HepG2 (cell line): ENCODE measurements around the gene ZNF597. TPM values are rescaled to one million over a fixed set of nuclear protein-coding genes. Genes with fewer than 3 reads are reported as not detected.
A peak's percentile ranks its signal among the peaks of the same experiment; 100 is the strongest.

Source experiments
- ATAC-seq: fragments of 200-7000 bp; cut with Tn5 transposase; 3 replicates; pipeline ENCODE4 v1.9.1; 2020; ENCODE audit warnings: mild to moderate bottlenecking, moderate library complexity
- BruUV-seq: library from RNA; stranded (reverse); fragments of 400-500 nt; replicated peaks from 2 replicates; lab custom pipeline; 2021; lab: Mats Ljungman, UMichigan
- CTCF ChIA-PET: fragments of 300-600 bp; formaldehyde crosslinking; extraction: SDS; loops from one replicate; lab custom pipeline; 2021; ENCODE audit warnings: low total read pairs, inconsistent platforms, low intra/inter-chr PET ratio; lab: Yijun Ruan, JAX
- POLR2A ChIA-PET: fragments of 350-600 bp; sonication (Branson Sonifier 250); formaldehyde crosslinking; loops from one replicate; lab custom pipeline; 2020; ENCODE audit warnings: antibody characterized with exemption, inconsistent platforms; lab: Yijun Ruan, JAX
- DNase-seq: peaks from one replicate; pipeline ENCODE4 v3.0.0-alpha.2; 2015; ENCODE audit warnings: low spot score
- FAIRE-seq: peaks from 3 replicates; lab custom pipeline; 2011; peaks lifted over from hg19 to GRCh38; lab: Jason Lieb, UNC
- H2AFZ ChIP-seq: one replicate; pipeline ENCODE4 v1.6.1; 2011; ENCODE audit warnings: low read length, inconsistent platforms
- H3K27ac ChIP-seq: fragments of 300-600 bp; 3 replicates; pipeline ENCODE4 v1.8.0; 2011; ENCODE audit warnings: mixed run types, mild to moderate bottlenecking, mixed read lengths, low read length, inconsistent platforms; ENCODE audit not compliant: insufficient read depth; ENCODE audit errors: extremely low read length
- H3K27me3 ChIP-seq, 2 experiments: fragments of 200-600 bp in 1 of 2; 2 replicates in 1 of 2; 3 replicates in 1 of 2; pipeline versions ENCODE4 v1.6.0 to v1.8.0; 2011; ENCODE audit warnings: low read length in 2 of 2, mild to moderate bottlenecking in 2 of 2, moderate library complexity in 2 of 2, inconsistent platforms in 1 of 2; ENCODE audit not compliant: insufficient read depth in 2 of 2, control insufficient read depth in 1 of 2
- H3K36me3 ChIP-seq, 2 experiments: fragments of 200-600 bp in 1 of 2; replicated peaks in 1 of 2; 2 replicates in 1 of 2; 3 replicates in 1 of 2; pipeline versions ENCODE4 v1.5.1 to v1.8.0; 2011; ENCODE audit warnings: low read length in 2 of 2, inconsistent platforms in 1 of 2; ENCODE audit not compliant: insufficient read depth in 2 of 2, control insufficient read depth in 1 of 2
- H3K4me1 ChIP-seq: 2 replicates; pipeline ENCODE4 v1.5.1; 2012; ENCODE audit warnings: low read length, inconsistent platforms; ENCODE audit not compliant: insufficient read depth
- H3K4me2 ChIP-seq: 2 replicates; pipeline ENCODE4 v1.6.0; 2011; ENCODE audit warnings: low read depth, low read length, inconsistent platforms
- H3K4me3 ChIP-seq, 3 experiments: fragments of 200-600 bp in 1 of 3; sonication (generic), shearing (Covaris generic) in 1 of 3; replicated peaks in 1 of 3; 2 replicates each; pipeline ENCODE4 v1.5.1; 2011 to 2016; ENCODE audit warnings: low read length in 3 of 3, inconsistent platforms in 2 of 3, low read depth in 2 of 3, mild to moderate bottlenecking in 2 of 3, control low read depth in 1 of 3, mixed read lengths in 1 of 3; ENCODE audit not compliant: insufficient read depth in 1 of 3
- H3K79me2 ChIP-seq: one replicate; pipeline ENCODE4 v1.6.1; 2011; ENCODE audit warnings: low read length, inconsistent platforms; ENCODE audit not compliant: insufficient read depth
- H3K9ac ChIP-seq: 2 replicates; pipeline ENCODE4 v1.6.0; 2011; ENCODE audit warnings: mild to moderate bottlenecking, low read depth, low read length, inconsistent platforms; ENCODE audit not compliant: insufficient read depth
- H3K9me3 ChIP-seq: 2 replicates; pipeline ENCODE4 v1.5.1; 2012; ENCODE audit warnings: mild to moderate bottlenecking, low read length
- H4K20me1 ChIP-seq: 2 replicates; pipeline ENCODE4 v1.6.0; 2011; ENCODE audit warnings: inconsistent platforms, mild to moderate bottlenecking, low read length, moderate library complexity; ENCODE audit not compliant: insufficient read depth
- ARID2 ChIP-seq: sonication (generic); formaldehyde crosslinking; IDR thresholded peaks from 2 replicates; pipeline ENCODE4 v1.8.1; 2022; ENCODE audit warnings: mild to moderate bottlenecking, missing genetic modification reagents, borderline replicate concordance
- ATF2 ChIP-seq: sonication (generic); formaldehyde crosslinking; IDR thresholded peaks from 2 replicates; pipeline ENCODE4 v1.4.0; 2020; ENCODE audit warnings: missing genetic modification reagents
- CHD2 ChIP-seq: IDR thresholded peaks from 2 replicates; pipeline ENCODE4 v1.6.1; 2011; ENCODE audit warnings: low read depth, low read length, improper control_type of control experiment
- HMGA1 ChIP-seq: sonication (generic); formaldehyde crosslinking; conservative IDR thresholded peaks from 2 replicates; pipeline ENCODE4 v1.4.0; 2020; ENCODE audit warnings: missing genetic modification reagents
- NR2F2 ChIP-seq: IDR thresholded peaks from 2 replicates; pipeline ENCODE4 v1.6.1; 2012; ENCODE audit warnings: low read depth, inconsistent platforms, borderline replicate concordance
- PRDM15 ChIP-seq: sonication (generic); formaldehyde crosslinking; IDR thresholded peaks from 2 replicates; pipeline ENCODE4 v1.4.0; 2020; ENCODE audit warnings: missing genetic modification reagents
- RFXANK ChIP-seq: IDR thresholded peaks from 2 replicates; pipeline ENCODE4 v1.6.1; 2016
- SCMH1 ChIP-seq: sonication (generic); formaldehyde crosslinking; IDR thresholded peaks from 2 replicates; pipeline ENCODE4 v1.9.0; 2021; ENCODE audit warnings: missing genetic modification reagents, mild to moderate bottlenecking, borderline replicate concordance
- SIX1 ChIP-seq: sonication (generic); formaldehyde crosslinking; IDR thresholded peaks from 2 replicates; pipeline ENCODE4 v1.4.0; 2020; ENCODE audit warnings: missing genetic modification reagents, borderline replicate concordance
- SMAD3 ChIP-seq: sonication (generic); formaldehyde crosslinking; IDR thresholded peaks from 2 replicates; pipeline ENCODE4 v1.4.0; 2020; ENCODE audit warnings: missing genetic modification reagents
- TBX3 ChIP-seq: fragments of 450-650 bp; IDR thresholded peaks from 2 replicates; pipeline ENCODE4 v1.6.1; 2017; ENCODE audit warnings: antibody characterized with exemption, mild to moderate bottlenecking, inconsistent platforms, borderline replicate concordance
- ZIK1 ChIP-seq: sonication (generic); formaldehyde crosslinking; IDR thresholded peaks from 2 replicates; pipeline ENCODE4 v1.5.0; 2020; ENCODE audit warnings: mild to moderate bottlenecking, low read depth, missing genetic modification reagents, borderline replicate concordance
- ZNF251 ChIP-seq: sonication (generic); formaldehyde crosslinking; IDR thresholded peaks from 2 replicates; pipeline ENCODE4 v1.9.0; 2021; ENCODE audit warnings: mild to moderate bottlenecking, missing genetic modification reagents
- ZNF768 ChIP-seq: sonication (generic); formaldehyde crosslinking; IDR thresholded peaks from 2 replicates; pipeline ENCODE4 v1.4.0; 2020; ENCODE audit warnings: missing genetic modification reagents
- WGBS: methylation state at CpG from one replicate; pipeline ENCODE4 v1.1.6; 2017; ENCODE audit warnings: low lambda C conversion rate; 5-methylcytosine and 5-hydroxymethylcytosine counted together
- in situ Hi-C: cut with HindIII; loops from 2 replicates; pipeline ENCODE4 v1.10.0; 2017; ENCODE audit warnings: low pct_unique_long_range_greater_than_20kb; ENCODE audit not compliant: extremely low pct_ligation_motif_present
- intact Hi-C: fragments of 100-400 bp; cut with micrococcal nuclease; formaldehyde crosslinking; loops from one replicate; pipeline ENCODE4 v1.10.0; 2022; ENCODE audit not compliant: unreplicated experiment
- polyA plus RNA-seq, 8 experiments: library from polyadenylated mRNA; depleted of rRNA in 3 of 8; stranded (reverse) in 7 of 8; unstranded in 1 of 8; fragments of >200 nt; fragmentation: Illumina TruSeq in 4 of 8; extraction: Trizol in 4 of 8; gene quantifications; 2 replicates each; pipeline versions ENCODE4 v1.2.1 to v1.2.3, GENCODE V29; 2011 to 2016; ENCODE audit warnings: low read depth in 4 of 8, missing spikeins in 1 of 8, mixed read lengths in 1 of 8; ENCODE audit not compliant: insufficient read depth in 1 of 8
- total RNA-seq, 5 experiments: library from RNA; depleted of rRNA; stranded (reverse); fragments of >200 nt; fragmentation: Illumina TruSeq; extraction: Trizol; gene quantifications; 2 replicates each; pipeline ENCODE4 v1.2.3, GENCODE V29; 2016; ENCODE audit warnings: low read depth in 1 of 5
- TF ChIP-seq, protein P1 (sequence below): sonication (generic); formaldehyde crosslinking; IDR thresholded peaks from 2 replicates; pipeline ENCODE4 v1.4.0; 2020; ENCODE audit warnings: missing genetic modification reagents

Gene ZNF597
- total and polyA plus RNA-seq, 2 of the 13 experiments (the other 11 are each of a cell fraction or from before 2014, with no cell fraction given) = 1.3 to 2.4 TPM

DNA sequence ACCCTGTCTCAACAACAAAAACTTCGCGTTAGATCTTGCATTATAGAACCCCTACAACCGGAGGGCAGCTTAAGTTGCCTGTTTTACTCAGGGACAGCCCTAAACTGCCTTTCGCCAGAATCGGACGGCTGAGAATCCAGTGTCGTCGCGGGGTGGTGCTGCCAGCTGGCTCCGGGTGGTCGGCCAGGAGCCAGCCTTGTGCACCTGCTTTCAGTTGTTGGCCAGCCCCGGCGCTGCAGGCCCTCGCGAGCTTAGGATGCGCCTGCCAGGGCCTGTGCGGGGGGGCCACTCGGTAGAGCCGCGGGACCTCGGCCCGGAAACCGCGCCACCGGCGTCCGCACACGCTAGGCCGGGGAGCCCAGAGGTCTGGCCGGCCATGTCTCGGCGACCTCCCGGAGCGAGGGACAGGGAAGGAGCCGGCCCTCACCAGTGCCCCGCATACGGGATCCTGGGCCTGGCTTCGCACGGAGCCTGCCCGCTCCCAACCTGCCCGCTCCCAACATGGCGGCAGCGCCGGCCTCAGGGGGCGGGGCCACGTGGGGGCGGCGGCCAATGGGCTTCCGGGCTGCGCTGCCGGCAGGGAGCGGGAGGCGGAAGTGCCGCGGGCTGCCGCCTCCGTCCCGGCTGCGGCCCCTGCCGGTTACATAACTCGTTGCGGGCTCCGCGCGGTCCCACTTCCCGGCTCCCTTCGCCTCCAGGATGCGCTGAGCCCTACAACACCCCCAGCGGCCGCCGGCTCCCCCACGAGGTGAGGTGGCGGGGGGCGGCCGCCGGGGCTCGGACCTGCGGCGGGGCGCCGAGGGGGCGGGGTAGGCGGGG lies 14.3 kb upstream of the ZNF597 start:
- peak overlapping the region; percentile 74 to 93 (median 92) for H3K4me3 ChIP-seq
- DNase-seq (peak; percentile 78), ATAC-seq (peak; percentile 83), FAIRE-seq (no peak)
- H3K9ac ChIP-seq = peak overlapping the region; percentile 86
- intact Hi-C loops = loop anchor here (2.0 to 5.0 kb wide), 2 partner anchors 15 to 35 kb away; partner anchors contain the start of genes NAA60 and ZNF597
- ChIA-PET POLR2A (interaction anchor here (0.6 to 2.8 kb wide), 9 partner anchors 9 to 191 kb away, joined by 3 to 46 read pairs (median 4); partner anchors contain the start of genes CLUAP1, NAA60, ZNF174 and ZNF597), CTCF (interaction anchor here (1.3 kb wide), 1 partner anchor 43 kb away, joined by 3 read pairs; the partner anchor contains the start of gene CLUAP1)
- H2AFZ ChIP-seq = no peak overlapping the region
- H3K27me3 ChIP-seq = no peaks in the 10 kb centered on the region; a peak in 1 of 5 replicates
- H3K4me1 ChIP-seq = peaks cover 70% of the 10 kb centered on the region
- H3K27ac ChIP-seq = peak overlapping the region; percentile 91
- no peaks in the 10 kb centered on the region for H3K36me3 ChIP-seq
- peak overlapping the region; percentile 95 for H3K4me2 ChIP-seq
- H4K20me1 ChIP-seq = peaks cover 33% of the 10 kb centered on the region
- TSS peak; percentile 83 for BruUV-seq
- WGBS = 6% methylated on average over 18 of the region's 83 CpGs
- H3K79me2 ChIP-seq = peaks cover 44% of the 10 kb centered on the region
- in situ Hi-C loops = no loop called here
- H3K9me3 ChIP-seq = no peaks in the 10 kb centered on the region
- TF ChIP-seq RFXANK (CRISPR knock-in tag) (no peak), CHD2 (peak; percentile 95), SIX1 (CRISPR knock-in tag) (no peak), ZNF251 (no peak), TBX3 (peak; percentile 32; the same call in 1 of the 2 replicates), PRDM15 (CRISPR knock-in tag) (no peak; the same call in 1 of the 2 replicates), ATF2 (CRISPR knock-in tag) (no peak; the same call in 1 of the 2 replicates), HMGA1 (CRISPR knock-in tag) (no peak), NR2F2 (no peak), SMAD3 (CRISPR knock-in tag) (peak; percentile 50; the same call in 1 of the 2 replicates), ZNF768 (CRISPR knock-in tag) (peak; percentile 50; the same call in 1 of the 2 replicates), ARID2 (peak; percentile 24; the same call in 1 of the 2 replicates), SCMH1 (CRISPR knock-in tag) (no peak), ZIK1 (CRISPR knock-in tag) (peak; percentile 55; the same call in 1 of the 2 replicates)
- TF ChIP-seq, protein P1, sequence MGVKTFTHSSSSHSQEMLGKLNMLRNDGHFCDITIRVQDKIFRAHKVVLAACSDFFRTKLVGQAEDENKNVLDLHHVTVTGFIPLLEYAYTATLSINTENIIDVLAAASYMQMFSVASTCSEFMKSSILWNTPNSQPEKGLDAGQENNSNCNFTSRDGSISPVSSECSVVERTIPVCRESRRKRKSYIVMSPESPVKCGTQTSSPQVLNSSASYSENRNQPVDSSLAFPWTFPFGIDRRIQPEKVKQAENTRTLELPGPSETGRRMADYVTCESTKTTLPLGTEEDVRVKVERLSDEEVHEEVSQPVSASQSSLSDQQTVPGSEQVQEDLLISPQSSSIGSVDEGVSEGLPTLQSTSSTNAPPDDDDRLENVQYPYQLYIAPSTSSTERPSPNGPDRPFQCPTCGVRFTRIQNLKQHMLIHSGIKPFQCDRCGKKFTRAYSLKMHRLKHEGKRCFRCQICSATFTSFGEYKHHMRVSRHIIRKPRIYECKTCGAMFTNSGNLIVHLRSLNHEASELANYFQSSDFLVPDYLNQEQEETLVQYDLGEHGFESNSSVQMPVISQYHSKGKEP (CRISPR knock-in tag) = 0 out of 2 replicates have a peak, but pooled peaks have one; percentile 73
